AG04450 (cell line): ENCODE measurements around the gene SERTM2. TPM values are rescaled to one million over a fixed set of nuclear protein-coding genes. Genes with fewer than 3 reads are reported as not detected.

Experiments used
- CTCF ChIA-PET: fragments of 300-600, 350-600 bp; formaldehyde crosslinking; extraction: SDS; loops from one replicate; lab custom pipeline; 2022; ENCODE audit warnings: antibody characterized with exemption, inconsistent platforms; lab: Charles Lee
- POLR2A ChIA-PET: fragments of 350-600 bp; formaldehyde crosslinking; extraction: SDS; loops from one replicate; lab custom pipeline; 2021; ENCODE audit warnings: antibody characterized with exemption, inconsistent platforms; lab: Yijun Ruan, JAX
- DNase-seq: peaks from one replicate; pipeline ENCODE4 v3.0.0-alpha.2; 2011; ENCODE audit warnings: low read depth, low spot score
- H3K27ac ChIP-seq: one replicate; pipeline ENCODE4 v1.5.1; 2012; ENCODE audit warnings: low read depth, low read length, control low read depth
- H3K27me3 ChIP-seq: one replicate; pipeline ENCODE4 v1.6.0; 2012; ENCODE audit warnings: low read length; ENCODE audit not compliant: control insufficient read depth, insufficient read depth
- H3K4me3 ChIP-seq: 2 replicates; pipeline ENCODE4 v1.5.1; 2011; ENCODE audit warnings: mild to moderate bottlenecking, low read depth, low read length, control low read depth
- H3K9me3 ChIP-seq: 2 replicates; pipeline ENCODE4 v1.5.1; 2012; ENCODE audit warnings: low read length; ENCODE audit not compliant: control insufficient read depth, insufficient read depth
- CTCF ChIP-seq: IDR thresholded peaks from 2 replicates; pipeline ENCODE4 v1.5.1; 2011; ENCODE audit warnings: low read depth, low read length, control low read depth, inconsistent platforms
- polyA minus RNA-seq: library from RNA; depleted of rRNA, polyadenylated mRNA; stranded (reverse); fragments of >200 nt; gene quantifications from 2 replicates; pipeline ENCODE4 v1.2.3, GENCODE V29; 2011; rRNA and poly(A)+ RNA removed
- polyA plus RNA-seq: library from polyadenylated mRNA; depleted of rRNA; stranded (reverse); fragments of >200 nt; gene quantifications from 2 replicates; pipeline ENCODE4 v1.2.3, GENCODE V29; 2011; rRNA removed

SERTM2 gene
- polyA plus RNA-seq (0.02 and 0.06 TPM in 2 replicates), polyA minus RNA-seq (not detected in 2 replicates)

GRCh38 chrX:111511477-111511876, at the start of gene SERTM2:
Gene SERTM2 (plus strand): TSS chrX:111511645. CDS start chrX:111518858, 7,213 bp downstream.
- DNase-seq, result no peak
- H3K27ac ChIP-seq, result no peak within 1 kb of the TSS
- H3K27me3 ChIP-seq, result no peaks in the 10 kb centered on the region
- ChIA-PET CTCF (no interaction called here), POLR2A (no interaction called here)
- no peaks in the 10 kb centered on the region for H3K9me3 ChIP-seq
- H3K4me3 ChIP-seq, result no peak within 1 kb of the TSS
- no peak for TF ChIP-seq CTCF

- ChIA-PET CTCF (interaction anchor here (0.6 kb wide), 1 partner anchor 10 kb away, joined by 4 read pairs; no protein-coding TSS in a partner anchor), POLR2A (no interaction called here)
- Histone ChIP-seq H3K9me3 (no peaks in the 10 kb centered on the region), H3K27ac (no peak overlapping the region), H3K4me3 (no peak overlapping the region), H3K27me3 (no peaks in the 10 kb centered on the region)
- TF ChIP-seq CTCF, result no peak
- DNase-seq, result no peak
Observed at GRCh38 chrX:111465669-111466068, 45.8 kb upstream of the SERTM2 start.

GRCh38 chrX:111467896-111468295, 43.5 kb upstream of the SERTM2 start:
- Histone ChIP-seq H3K27ac (no peak overlapping the region), H3K27me3 (no peaks in the 10 kb centered on the region), H3K9me3 (no peaks in the 10 kb centered on the region), H3K4me3 (no peak overlapping the region)
- TF ChIP-seq CTCF, result no peak
- POLR2A ChIA-PET, result no interaction called here
- no peak for DNase-seq
- CTCF ChIA-PET, result no interaction called here

GRCh38 chrX:111470681-111471403, 40.6 kb upstream of the SERTM2 start:
- ChIA-PET CTCF (no interaction called here), POLR2A (no interaction called here)
- H3K27me3 ChIP-seq, result no peaks in the 10 kb centered on the region
- H3K27ac ChIP-seq, result no peak overlapping the region
- DNase-seq, result no peak
- no peak for TF ChIP-seq CTCF
- H3K4me3 ChIP-seq, result no peak overlapping the region
- no peaks in the 10 kb centered on the region for H3K9me3 ChIP-seq

GRCh38 chrX:111481896-111482295, 29.5 kb upstream of the SERTM2 start:
- no peaks in the 10 kb centered on the region for H3K27me3 ChIP-seq
- ChIA-PET CTCF (no interaction called here), POLR2A (no interaction called here)
- H3K27ac ChIP-seq, result no peak overlapping the region
- H3K4me3 ChIP-seq, result no peak overlapping the region
- DNase-seq, result no peak
- TF ChIP-seq CTCF, result no peak
- H3K9me3 ChIP-seq, result no peaks in the 10 kb centered on the region
